Colonic mucosa (tissue), 4 donors: ENCODE measurements around the gene CCSER1. TPM values are rescaled to one million over a fixed set of nuclear protein-coding genes. Genes with fewer than 3 reads are reported as not detected.
"Not testable (repeated sequence)": the region's sequence is repeated elsewhere in the genome, so short reads cannot be mapped to it uniquely, and the experiment has no call there.

Experiments used
- DNase-seq: peaks from one replicate; pipeline ENCODE4 v3.0.0-alpha.2; 2020
- H3K27ac ChIP-seq: fragments of 200-600 bp; one replicate; pipeline ENCODE4 v1.8.0; 2021
- H3K27me3 ChIP-seq: fragments of 200-600 bp; one replicate; pipeline ENCODE4 v1.8.0; 2021
- H3K36me3 ChIP-seq: fragments of 200-600 bp; one replicate; pipeline ENCODE4 v1.8.0; 2021
- H3K4me1 ChIP-seq: fragments of 200-600 bp; one replicate; pipeline ENCODE4 v1.8.0; 2021; ENCODE audit warnings: mild to moderate bottlenecking
- H3K4me3 ChIP-seq: fragments of 200-600 bp; one replicate; pipeline ENCODE4 v1.8.0; 2021
- H3K9ac ChIP-seq, 2 donors: one replicate each; pipeline ENCODE4 v1.7.0; 2013; ENCODE audit warnings: control low read depth in 2 of 2, low read depth in 2 of 2, low read length in 2 of 2
- H3K9me3 ChIP-seq: fragments of 200-600 bp; one replicate; pipeline ENCODE4 v1.8.0; 2021
- intact Hi-C: fragments of 100-400 bp; cut with DNase I; formaldehyde crosslinking; loops from one replicate; pipeline ENCODE4 v1.14.1; 2022
- total RNA-seq, 2 donors: library from RNA; stranded (reverse); fragmentation: NEBNext Ultra II Directional in 1 of 2; extraction: Animal tissue kit (Norgen Biotek cat#: 25700) in 1 of 2; gene quantifications; one replicate each; pipeline ENCODE4 v1.2.1, GENCODE V29; 2021
- TF ChIP-seq, protein P1 (sequence below): fragments of 200-600 bp; IDR thresholded peaks from one replicate; pipeline ENCODE4 v1.8.0; 2022; ENCODE audit warnings: antibody characterized with exemption, mild to moderate bottlenecking
- donor health status: healthy.
- donor health status: DM: no; HTN: no; CAD: no.
- donor health status: DM: no; HTN: no; CAD: no.

The CCSER1 gene
- total RNA-seq, 2 donors from 2014 or later: 11.2 to 13.4 TPM

DNA sequence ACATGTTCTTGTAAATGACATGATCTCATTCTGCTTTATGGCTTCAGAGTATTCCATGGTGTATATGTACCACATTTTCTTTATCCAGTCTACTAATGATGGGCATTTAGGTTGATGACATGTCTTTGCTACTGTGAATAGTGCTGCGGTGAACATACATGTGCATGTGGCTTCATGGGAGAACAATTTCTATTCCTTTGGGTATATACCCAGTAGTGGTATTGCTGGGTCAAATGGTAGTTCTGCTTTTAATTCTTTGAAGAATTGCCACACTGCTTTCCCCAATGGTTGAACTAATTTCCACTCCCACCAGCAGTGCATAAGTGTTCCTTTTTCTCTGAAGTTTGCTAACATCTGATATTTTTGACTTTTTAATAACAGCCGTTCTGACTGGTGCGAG lies 1080.3 kb downstream of the CCSER1 start:
- Histone ChIP-seq H3K4me1 (no peaks in the 10 kb centered on the region), H3K4me3 (no peak overlapping the region), H3K9me3 (no peaks in the 10 kb centered on the region), H3K27ac (no peak overlapping the region), H3K27me3 (no peaks in the 10 kb centered on the region), H3K36me3 (no peaks in the 10 kb centered on the region), H3K9ac (no peak overlapping the region)
- DNase-seq: no peak
- intact Hi-C loops: no loop called here
- TF ChIP-seq, protein P1, sequence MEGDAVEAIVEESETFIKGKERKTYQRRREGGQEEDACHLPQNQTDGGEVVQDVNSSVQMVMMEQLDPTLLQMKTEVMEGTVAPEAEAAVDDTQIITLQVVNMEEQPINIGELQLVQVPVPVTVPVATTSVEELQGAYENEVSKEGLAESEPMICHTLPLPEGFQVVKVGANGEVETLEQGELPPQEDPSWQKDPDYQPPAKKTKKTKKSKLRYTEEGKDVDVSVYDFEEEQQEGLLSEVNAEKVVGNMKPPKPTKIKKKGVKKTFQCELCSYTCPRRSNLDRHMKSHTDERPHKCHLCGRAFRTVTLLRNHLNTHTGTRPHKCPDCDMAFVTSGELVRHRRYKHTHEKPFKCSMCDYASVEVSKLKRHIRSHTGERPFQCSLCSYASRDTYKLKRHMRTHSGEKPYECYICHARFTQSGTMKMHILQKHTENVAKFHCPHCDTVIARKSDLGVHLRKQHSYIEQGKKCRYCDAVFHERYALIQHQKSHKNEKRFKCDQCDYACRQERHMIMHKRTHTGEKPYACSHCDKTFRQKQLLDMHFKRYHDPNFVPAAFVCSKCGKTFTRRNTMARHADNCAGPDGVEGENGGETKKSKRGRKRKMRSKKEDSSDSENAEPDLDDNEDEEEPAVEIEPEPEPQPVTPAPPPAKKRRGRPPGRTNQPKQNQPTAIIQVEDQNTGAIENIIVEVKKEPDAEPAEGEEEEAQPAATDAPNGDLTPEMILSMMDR: no peak

DNA sequence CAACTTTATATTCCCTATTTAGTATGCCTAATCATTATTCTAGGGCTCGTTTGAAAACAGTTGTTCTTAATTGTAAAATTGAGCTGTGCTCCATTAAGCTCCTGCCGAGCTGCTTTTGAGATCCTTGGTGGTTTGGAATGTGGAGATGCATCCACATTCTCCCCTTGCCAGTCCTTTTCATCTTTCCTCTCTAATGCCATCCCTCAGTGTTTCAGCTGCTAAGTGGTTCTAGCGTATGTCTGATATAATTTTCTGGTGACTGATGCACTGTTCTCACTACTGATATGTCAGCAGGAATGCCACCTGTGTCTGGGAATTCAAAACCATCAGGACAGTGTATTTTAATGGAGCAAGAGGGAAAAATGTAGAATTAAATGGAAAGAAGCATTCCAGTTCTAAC lies 1085.0 kb downstream of the CCSER1 start:
- no peak for DNase-seq
- H3K36me3 ChIP-seq: no peaks in the 10 kb centered on the region
- H3K4me3 ChIP-seq: no peak overlapping the region
- no peaks in the 10 kb centered on the region for H3K27me3 ChIP-seq
- H3K4me1 ChIP-seq: no peaks in the 10 kb centered on the region
- no peak overlapping the region for H3K9ac ChIP-seq
- TF ChIP-seq, protein P1: no peak
- intact Hi-C loops: no loop called here
- H3K27ac ChIP-seq: no peak overlapping the region
- H3K9me3 ChIP-seq: no peaks in the 10 kb centered on the region

DNA sequence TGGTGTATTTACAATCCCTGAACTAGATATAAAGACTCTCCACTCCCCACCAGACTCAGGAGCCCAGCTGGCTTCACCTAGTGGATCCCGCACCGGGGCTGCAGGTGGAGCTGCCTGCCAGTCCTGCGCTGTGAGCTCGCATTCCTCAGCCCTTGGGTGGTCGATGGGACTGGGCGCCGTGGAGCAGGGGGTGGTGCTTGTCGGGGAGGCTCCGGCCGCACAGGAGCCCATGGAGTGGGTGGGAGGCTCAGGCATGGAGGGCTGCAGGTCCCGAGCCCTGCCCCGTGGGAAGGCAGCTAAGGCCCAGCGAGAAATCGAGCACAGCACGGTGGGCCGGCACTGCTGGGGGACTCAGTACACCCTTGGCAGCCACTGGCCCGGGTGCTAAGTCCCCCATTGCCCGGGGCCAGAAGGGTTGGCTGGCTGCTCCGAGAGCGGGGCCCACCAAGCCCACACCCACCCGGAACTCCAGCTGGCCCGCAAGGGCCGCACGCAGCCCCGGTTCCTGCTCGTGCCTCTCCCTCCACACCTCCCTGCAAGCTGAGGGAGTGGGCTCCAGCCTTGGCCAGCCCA lies 1090.7 kb downstream of the CCSER1 start:
- H3K9me3 ChIP-seq, H3K9ac ChIP-seq, intact Hi-C loops, H3K4me3 ChIP-seq, H3K36me3 ChIP-seq, H3K27me3 ChIP-seq, H3K27ac ChIP-seq, H3K4me1 ChIP-seq, DNase-seq: not testable (repeated sequence)

DNA sequence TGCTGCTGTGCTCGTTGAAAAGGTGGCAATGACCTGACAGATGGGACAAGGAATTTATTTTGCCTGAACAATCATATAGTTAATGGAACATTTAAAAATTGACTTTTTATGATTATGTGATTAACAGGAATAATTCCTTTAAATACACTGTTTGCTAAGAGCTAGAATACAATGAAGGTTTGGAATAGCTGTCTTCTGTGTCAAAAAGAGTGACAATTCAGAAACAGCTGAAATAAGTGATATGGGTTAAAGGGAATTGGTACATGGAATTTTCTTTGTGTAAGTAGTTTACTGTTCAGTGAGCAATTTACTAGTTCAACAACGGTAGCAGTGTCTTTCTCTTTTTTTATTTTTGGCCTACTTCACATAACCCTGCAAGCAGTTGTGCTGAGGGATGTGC lies 1093.1 kb downstream of the CCSER1 start:
- TF ChIP-seq, protein P1: no peak
- Histone ChIP-seq H3K4me3 (no peak overlapping the region), H3K9ac (no peak overlapping the region), H3K9me3 (no peaks in the 10 kb centered on the region), H3K4me1 (no peaks in the 10 kb centered on the region), H3K27ac (no peak overlapping the region), H3K27me3 (no peaks in the 10 kb centered on the region), H3K36me3 (no peaks in the 10 kb centered on the region)
- intact Hi-C loops: no loop called here
- DNase-seq: no peak

DNA sequence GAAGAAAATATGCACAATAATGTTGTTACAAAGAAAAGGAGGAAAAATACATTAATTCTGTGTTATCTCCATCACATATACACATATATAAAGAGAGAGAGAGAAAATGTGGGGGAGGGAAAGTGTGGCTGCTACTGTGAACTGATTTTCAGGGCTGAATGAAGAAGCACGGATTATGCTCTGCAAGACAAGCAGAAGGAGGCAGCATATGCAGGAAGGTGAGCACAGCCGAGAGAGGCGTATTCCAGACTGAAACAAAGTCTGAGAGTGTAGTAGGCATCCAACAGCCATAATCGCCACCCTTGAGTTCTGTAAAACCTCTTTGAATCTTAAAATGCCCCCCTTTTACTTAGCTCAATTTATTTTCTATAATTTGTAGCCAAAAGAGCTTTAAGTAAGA lies 1094.8 kb downstream of the CCSER1 start:
- no peaks in the 10 kb centered on the region for H3K27me3 ChIP-seq
- intact Hi-C loops: no loop called here
- TF ChIP-seq, protein P1: no peak
- H3K9me3 ChIP-seq: no peaks in the 10 kb centered on the region
- DNase-seq: no peak
- no peak overlapping the region for H3K9ac ChIP-seq
- no peak overlapping the region for H3K27ac ChIP-seq
- no peaks in the 10 kb centered on the region for H3K36me3 ChIP-seq
- no peaks in the 10 kb centered on the region for H3K4me1 ChIP-seq
- H3K4me3 ChIP-seq: no peak overlapping the region

DNA sequence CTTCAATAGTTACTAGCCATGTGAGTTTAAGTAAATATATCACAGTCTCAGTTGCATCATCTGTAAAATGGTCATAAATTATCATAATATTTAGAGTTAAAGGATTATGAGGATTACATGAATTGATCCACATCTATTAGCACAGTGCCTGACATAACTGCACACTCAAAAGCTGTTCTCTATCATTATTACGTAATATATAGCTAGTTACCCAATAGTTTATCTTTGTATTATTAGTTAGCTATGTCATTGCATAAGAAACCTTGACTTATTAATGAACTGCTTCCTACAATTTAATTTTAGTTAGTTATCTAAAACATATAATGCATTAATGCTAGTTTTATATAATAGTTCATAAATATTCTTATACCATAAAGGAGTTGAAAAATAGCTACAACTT lies 1099.7 kb downstream of the CCSER1 start:
- Histone ChIP-seq H3K27ac (no peak overlapping the region), H3K9me3 (no peaks in the 10 kb centered on the region), H3K4me1 (no peaks in the 10 kb centered on the region), H3K36me3 (no peaks in the 10 kb centered on the region), H3K9ac (no peak overlapping the region), H3K27me3 (no peaks in the 10 kb centered on the region), H3K4me3 (no peak overlapping the region)
- intact Hi-C loops: no loop called here
- TF ChIP-seq, protein P1: no peak
- DNase-seq: no peak
